ENCODE measurements around the gene GALNT18. TPM values are rescaled to one million over a fixed set of nuclear protein-coding genes. Genes with fewer than 3 reads are reported as not detected.

Gene GALNT18
- total and polyA plus RNA-seq, 4 donors: 17.7 to 109 (median 63.7) TPM

DNA sequence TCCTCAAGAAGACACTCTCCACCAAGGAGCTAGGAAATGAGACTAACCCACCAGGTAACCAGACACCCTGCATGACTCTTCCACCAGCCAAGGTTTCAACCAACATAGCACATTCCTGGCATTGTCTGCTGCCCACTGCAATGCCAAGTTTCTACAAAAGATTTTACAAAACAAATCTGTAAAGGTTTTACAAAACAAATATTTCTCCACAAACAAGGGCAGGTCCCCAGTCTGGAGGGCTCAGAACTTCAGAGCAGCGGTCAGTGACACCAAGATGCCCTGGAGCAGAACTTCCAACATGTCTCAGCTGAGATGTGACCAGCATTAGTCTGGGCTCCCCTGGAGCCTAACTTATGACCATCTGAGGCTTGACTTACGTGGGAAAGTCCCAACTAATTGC is 14.0 kb downstream of the GALNT18 start:
- 85 to 86% methylated on average over 2 of the region's 2 CpGs for WGBS, 2 donors
- Histone ChIP-seq H3K36me3 (ENCODE audit: control insufficient read depth in 4 of 4, insufficient read depth in 4 of 4, low read length in 4 of 4) (no peaks in the 10 kb centered on the region), H3K27me3 (ENCODE audit: control insufficient read depth in 3 of 3, insufficient read depth in 3 of 3, low read length in 2 of 3) (no peaks in the 10 kb centered on the region), H3K9me3 (ENCODE audit: control insufficient read depth in 4 of 4, insufficient read depth in 3 of 4, low read length in 3 of 4) (no peaks in the 10 kb centered on the region), H3K4me1 (ENCODE audit: control insufficient read depth in 5 of 5, insufficient read depth in 5 of 5, low read length in 5 of 5) (peaks cover 0 to 25% (median 0%) of the 10 kb centered on the region in 5 donors), H3K4me3 (no peak overlapping the region), H3K27ac (ENCODE audit: low read depth in 1 of 2, low read length in 1 of 2) (no peak overlapping the region), H3K9ac (ENCODE audit: insufficient read depth in 1 of 2, low read length in 2 of 2) (no peak overlapping the region)
- TF ChIP-seq, protein P1, sequence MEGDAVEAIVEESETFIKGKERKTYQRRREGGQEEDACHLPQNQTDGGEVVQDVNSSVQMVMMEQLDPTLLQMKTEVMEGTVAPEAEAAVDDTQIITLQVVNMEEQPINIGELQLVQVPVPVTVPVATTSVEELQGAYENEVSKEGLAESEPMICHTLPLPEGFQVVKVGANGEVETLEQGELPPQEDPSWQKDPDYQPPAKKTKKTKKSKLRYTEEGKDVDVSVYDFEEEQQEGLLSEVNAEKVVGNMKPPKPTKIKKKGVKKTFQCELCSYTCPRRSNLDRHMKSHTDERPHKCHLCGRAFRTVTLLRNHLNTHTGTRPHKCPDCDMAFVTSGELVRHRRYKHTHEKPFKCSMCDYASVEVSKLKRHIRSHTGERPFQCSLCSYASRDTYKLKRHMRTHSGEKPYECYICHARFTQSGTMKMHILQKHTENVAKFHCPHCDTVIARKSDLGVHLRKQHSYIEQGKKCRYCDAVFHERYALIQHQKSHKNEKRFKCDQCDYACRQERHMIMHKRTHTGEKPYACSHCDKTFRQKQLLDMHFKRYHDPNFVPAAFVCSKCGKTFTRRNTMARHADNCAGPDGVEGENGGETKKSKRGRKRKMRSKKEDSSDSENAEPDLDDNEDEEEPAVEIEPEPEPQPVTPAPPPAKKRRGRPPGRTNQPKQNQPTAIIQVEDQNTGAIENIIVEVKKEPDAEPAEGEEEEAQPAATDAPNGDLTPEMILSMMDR (IDR thresholded peaks at IDR 0.05; ENCODE audit: control extremely low read depth, extremely low read depth): no peak
- DNase-seq (no peak), ATAC-seq (ENCODE audit: insufficient read depth, low FRiP score) (no peak)

DNA sequence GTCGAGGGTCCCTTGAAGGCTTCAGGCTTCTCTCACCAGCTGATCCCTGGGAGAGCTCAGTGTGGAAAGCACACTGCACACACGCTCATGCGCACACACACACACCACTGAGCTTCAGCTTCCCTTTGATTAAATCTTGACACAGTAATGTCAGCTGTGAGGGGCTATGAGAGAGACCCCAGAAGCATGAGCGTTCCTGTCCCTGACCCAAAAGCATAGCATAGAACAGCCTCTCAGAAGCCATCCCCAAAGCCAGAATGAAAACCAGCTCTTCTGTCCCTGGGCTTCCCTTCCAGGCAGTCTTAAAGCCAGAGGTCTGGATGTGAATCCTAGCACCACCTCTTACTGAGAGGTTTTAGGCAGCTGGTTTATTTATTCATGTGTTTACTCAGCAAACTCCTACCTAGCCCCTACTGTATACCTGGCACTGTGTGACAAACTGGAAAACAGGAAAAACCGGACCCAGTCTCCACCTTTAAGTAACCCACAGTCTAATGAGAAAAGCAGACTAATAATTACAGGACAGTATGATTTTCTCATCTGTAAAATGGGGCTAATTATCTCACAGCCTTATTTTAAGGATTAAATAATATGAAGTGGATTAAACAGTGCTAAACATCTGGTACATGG is 15.9 kb downstream of the GALNT18 start:
- Histone ChIP-seq H3K4me3 (no peak overlapping the region), H3K27me3 (ENCODE audit: control insufficient read depth in 3 of 3, insufficient read depth in 3 of 3, low read length in 2 of 3) (no peaks in the 10 kb centered on the region), H3K4me1 (ENCODE audit: control insufficient read depth in 5 of 5, insufficient read depth in 5 of 5, low read length in 5 of 5) (peaks cover 0 to 18% (median 0%) of the 10 kb centered on the region in 5 donors), H3K27ac (ENCODE audit: low read depth in 1 of 2, low read length in 1 of 2) (no peak overlapping the region), H3K36me3 (ENCODE audit: control insufficient read depth in 4 of 4, insufficient read depth in 4 of 4, low read length in 4 of 4) (no peaks in the 10 kb centered on the region), H3K9me3 (ENCODE audit: control insufficient read depth in 4 of 4, insufficient read depth in 3 of 4, low read length in 3 of 4) (no peaks in the 10 kb centered on the region), H3K9ac (ENCODE audit: insufficient read depth in 1 of 2, low read length in 2 of 2) (no peak overlapping the region)
- TF ChIP-seq, protein P1 (IDR thresholded peaks at IDR 0.05; ENCODE audit: control extremely low read depth, extremely low read depth): no peak
- DNase-seq (no peak), ATAC-seq (ENCODE audit: insufficient read depth, low FRiP score) (no peak)
- WGBS, 2 donors: 82 to 83% methylated on average over 5 of the region's 5 CpGs

DNA sequence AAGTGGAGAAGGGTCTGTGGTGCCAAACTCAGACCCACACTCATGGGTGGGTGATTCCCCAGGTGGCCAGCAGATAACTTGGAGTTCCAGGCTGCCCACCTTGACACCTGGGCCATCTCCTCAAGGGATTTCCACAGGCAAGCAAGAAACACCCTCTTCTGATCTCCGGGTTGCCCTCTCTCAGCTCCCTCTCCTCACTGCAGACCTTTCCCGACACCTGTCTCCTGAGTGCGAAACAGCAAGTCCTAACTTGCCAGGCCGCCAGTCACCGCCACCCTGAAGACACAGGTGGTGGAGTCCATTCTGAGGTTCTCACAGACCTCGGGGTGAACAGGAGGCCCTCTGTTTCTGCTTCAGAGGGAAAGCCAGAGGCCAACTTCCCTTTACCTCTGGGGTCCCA is 16.6 kb downstream of the GALNT18 start:
- TF ChIP-seq, protein P1 (IDR thresholded peaks at IDR 0.05; ENCODE audit: control extremely low read depth, extremely low read depth): no peak
- H3K9me3 ChIP-seq (ENCODE audit: control insufficient read depth in 4 of 4, insufficient read depth in 3 of 4, low read length in 3 of 4): no peaks in the 10 kb centered on the region
- H3K4me3 ChIP-seq: no peak overlapping the region
- peaks cover 0 to 18% (median 0%) of the 10 kb centered on the region in 5 donors for H3K4me1 ChIP-seq (ENCODE audit: control insufficient read depth in 5 of 5, insufficient read depth in 5 of 5, low read length in 5 of 5)
- H3K27me3 ChIP-seq (ENCODE audit: control insufficient read depth in 3 of 3, insufficient read depth in 3 of 3, low read length in 2 of 3): no peaks in the 10 kb centered on the region
- H3K9ac ChIP-seq (ENCODE audit: insufficient read depth in 1 of 2, low read length in 2 of 2): no peak overlapping the region
- DNase-seq (no peak), ATAC-seq (ENCODE audit: insufficient read depth, low FRiP score) (no peak)
- H3K27ac ChIP-seq (ENCODE audit: low read depth in 1 of 2, low read length in 1 of 2): no peak overlapping the region
- 80 to 85% methylated on average over 6 of the region's 6 CpGs for WGBS, 2 donors
- H3K36me3 ChIP-seq (ENCODE audit: control insufficient read depth in 4 of 4, insufficient read depth in 4 of 4, low read length in 4 of 4): no peaks in the 10 kb centered on the region
